ENCODE data around the gene ZNF277.

ZNF277 gene

DNA sequence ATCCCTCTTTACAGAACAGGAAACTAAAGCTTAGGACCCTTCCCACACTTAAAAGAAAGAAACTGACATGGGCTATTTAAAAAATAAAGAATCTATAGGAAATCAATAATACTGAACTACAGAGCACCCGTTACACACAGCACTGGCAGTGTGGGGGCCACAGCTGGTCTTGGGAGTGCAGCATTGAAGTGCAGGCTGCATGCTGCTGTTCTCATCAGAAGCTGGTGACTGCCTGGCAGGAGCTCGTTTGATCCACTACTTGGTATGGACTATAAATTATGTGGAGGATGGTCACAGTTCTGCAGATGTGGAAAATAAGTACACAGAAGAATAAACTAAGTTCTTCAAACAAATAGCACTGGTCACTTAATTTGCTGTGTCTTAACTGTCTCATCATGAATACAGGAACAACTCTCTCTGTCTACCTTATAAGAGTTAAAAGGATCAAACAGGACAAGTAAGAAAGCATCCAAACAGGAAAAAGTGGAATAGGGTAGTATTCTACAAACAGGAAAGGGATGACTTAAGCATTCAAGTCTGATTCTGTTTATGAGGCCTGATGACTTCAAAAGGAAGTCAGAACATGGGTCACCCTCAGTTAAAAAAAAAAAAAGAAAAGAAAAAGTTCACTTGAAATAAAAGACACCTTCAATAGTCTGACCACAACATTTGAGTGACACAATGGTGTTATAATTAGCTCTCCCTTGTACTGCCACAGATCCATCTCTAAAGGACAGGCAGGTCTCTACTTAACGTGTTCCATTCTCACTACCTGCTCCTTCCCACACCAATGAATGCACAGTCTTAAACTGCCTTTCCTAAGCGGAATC is 21.3 kb upstream of the ZNF277 start:
- DNase-seq: no peak

DNA sequence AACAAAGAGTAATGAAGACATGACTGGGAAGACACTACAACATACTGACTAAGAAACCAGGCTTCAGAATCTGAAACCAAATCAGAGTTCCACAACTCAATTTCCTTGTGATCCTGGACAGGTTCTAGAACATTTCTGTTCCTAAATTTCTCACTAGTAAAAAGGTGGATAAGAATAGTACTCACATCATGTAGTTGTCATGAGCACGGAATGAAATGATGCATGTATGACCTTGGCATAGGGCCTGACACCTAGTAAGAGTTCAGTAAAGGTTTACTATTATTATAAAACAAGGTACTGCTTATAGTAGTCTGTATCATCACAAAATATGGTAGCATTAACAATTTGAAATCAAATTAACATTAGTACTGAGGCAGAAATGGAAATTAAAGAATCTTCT is 20.2 kb upstream of the ZNF277 start:
- DNase-seq: no peak

DNA sequence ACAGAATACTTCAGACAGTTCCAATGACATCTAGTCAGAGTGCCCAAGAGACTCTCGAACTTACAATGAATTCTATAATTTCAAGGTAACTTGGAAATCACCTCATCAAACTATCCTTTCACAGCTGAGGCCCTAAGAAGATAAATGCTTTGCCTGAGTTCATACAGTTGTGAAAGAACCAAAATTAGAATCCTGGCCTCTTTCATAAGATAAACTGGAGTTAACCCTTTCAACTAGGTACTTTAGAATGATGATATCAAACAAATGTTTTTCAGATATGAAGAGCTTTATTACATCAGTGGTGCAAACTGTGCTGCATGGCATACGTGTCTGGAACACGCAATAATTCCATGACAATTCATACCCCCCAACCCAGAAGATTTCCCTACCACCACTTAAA is 18.2 kb upstream of the ZNF277 start:
- no peak for DNase-seq

DNA sequence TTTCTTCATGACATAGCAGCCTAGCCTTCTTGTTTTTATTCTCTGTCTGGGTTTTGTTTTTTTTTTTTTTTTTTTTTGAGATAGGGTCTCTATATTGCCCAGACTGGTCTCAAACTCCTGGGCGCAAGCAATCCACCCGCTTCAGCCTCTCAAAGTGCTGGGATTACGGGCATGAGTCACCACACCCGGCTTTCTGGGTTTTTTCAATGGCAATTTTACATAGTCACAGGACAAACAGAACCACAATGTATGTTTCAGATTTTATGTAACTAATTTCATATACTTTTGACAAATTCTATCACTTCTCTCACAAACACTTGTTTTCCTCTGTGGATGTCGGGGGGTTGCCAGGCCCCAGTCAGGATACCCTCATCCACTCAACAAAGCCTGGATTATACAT is 16.8 kb upstream of the ZNF277 start:
- no peak for DNase-seq

DNA sequence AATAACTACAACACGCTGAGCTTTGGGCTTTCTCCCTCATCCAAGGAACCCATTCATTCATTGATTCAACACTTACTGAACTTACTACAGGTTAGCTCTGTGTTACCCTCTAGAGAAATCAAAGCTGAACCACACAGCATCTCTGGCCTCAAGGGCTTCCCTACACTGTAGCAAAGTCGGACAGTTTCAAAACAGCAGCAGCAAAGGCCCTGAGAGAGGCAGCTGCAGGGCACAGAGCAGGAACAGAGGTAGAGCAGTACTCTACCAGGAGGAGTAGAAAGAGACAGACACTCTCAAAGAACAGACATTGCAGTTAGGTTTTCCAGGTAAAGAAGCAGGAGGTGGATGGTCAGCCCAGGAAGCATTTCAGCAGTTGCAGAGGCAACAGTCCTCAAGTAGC is 16.4 kb upstream of the ZNF277 start:
- DNase-seq: no peak

DNA sequence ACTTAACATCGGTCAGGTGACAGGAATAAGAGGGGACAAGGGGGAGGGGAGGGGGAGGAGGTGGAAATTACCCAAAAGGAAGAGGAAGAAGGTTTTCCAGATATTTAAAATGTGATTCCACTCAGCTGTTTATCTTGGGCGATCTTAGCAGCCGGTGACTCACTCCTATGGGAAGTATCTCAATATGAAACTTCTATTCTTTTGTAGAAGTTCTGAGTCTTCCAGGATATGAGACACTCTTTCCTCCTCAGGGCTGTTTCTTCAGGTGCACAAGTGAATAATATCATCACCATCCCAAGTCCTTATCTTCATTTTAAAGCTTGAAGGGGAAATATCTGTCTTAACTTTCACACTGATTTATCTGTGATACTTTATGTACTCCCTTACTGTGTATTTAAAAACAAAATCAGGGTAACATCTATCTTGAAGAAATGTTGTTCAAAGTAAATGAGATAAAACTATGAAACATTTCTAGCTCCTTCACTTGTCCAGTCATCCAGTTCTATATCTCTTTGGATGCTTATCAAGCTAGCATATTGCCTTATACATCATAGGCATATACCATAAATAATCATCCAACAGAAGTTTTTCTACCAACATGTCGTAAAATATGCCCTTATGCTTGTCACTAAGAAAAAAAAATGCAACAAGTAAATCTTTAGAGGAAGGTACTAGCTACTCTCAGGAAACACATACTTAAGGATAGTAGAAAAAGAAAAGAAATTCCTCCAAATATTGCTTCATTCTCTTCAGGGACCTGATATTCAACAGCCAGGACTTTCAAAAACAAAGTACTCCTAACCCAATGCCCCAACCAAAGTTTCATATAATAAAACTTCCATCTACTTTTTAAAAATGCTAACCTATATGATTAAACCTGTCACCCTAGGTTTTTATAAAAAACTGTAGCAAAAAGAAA is 14.0 kb upstream of the ZNF277 start:
- DNase-seq: peak; percentile 59

DNA sequence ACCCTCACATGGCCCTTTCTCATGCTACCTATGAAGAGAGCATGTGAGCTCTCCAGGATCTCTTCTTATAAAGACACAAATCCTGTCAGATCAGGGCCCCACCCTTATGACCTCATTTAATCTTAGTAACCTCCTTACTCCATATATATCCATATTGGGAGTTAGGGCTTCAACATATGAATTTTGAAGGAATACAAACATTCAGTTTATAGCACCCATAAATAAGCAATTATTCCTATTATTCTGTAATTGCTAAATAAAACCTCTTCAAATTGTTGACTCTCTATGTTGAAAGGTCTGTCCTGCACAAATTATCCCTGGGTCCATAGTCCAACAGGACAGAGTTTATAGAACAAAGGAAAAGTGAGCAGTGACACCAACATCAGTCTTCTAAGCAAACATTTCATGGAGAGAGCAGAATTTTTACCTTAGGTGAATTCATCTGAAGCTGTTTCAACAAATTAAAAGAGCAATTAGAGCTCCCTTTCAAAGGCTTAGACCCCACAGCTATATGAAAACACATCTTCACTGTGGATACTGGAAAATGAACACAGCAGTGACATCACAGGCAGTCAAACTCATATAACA is 12.5 kb upstream of the ZNF277 start:
- no peak for DNase-seq

DNA sequence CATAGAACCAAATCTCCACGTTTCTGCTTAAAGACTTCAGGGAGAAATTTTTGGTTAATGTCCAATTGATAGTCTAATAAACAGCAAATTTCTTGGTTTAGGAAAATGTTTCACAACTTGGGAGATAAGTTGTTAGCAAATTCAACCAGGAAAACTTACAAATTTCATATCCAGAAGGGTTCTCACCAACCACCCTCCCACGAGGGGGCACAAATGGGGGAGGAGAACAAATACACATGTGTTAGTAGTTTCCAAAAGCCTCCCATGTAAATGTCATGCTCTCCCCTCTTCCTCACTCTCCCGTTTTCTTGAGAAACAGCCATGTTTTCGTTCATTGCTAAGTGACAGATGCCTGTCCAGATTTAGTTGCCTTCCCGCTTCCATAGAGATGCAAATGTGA is 10.8 kb upstream of the ZNF277 start:
- no peak for DNase-seq

DNA sequence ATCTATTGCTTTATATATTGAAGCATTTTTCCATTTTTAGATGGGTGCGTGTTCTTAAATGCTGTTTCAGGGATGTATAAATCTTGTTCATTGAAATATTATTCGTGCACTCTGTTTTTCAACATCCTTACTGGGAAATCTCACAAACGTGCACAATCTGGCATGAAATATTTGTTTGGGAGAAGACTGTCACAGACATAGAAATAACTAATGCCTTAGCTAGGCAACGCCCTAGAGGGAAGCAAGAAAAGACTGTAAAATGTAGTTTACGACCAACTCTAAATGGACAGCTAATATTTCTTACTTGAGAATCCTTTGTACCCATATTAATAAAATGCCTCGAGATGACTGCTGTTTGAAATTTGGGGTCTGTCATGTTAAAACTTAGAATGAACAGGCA is 9.2 kb upstream of the ZNF277 start:
- no peak for DNase-seq

DNA sequence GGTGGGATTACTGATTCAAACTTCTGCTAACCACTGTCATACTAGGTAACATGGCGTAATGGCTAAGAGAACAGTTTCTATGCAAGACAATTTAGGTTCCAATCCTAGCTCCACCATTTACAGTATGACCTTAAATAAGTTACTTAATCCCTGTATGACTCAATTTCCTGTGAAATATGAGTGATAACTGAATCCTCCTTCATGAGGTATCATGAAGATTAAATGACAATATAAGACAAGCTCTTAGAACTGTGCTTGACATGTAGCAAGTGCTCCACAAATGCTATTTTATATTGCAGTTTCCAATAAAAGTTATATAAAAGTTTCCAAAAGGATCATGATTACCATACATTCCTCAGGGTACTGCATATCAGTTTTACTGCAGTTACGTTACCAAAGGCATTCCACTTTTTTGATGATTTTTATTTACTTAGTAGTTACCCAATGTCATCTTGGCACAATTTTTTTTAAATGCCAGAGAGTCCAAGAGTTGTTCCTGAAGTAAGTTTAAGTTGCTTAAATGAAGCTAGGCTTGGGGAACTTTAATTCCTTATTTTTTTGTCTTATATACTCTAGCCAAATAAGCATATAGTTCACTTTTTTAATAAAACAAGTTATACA is 7.3 kb upstream of the ZNF277 start:
- DNase-seq: peak; percentile 29

DNA sequence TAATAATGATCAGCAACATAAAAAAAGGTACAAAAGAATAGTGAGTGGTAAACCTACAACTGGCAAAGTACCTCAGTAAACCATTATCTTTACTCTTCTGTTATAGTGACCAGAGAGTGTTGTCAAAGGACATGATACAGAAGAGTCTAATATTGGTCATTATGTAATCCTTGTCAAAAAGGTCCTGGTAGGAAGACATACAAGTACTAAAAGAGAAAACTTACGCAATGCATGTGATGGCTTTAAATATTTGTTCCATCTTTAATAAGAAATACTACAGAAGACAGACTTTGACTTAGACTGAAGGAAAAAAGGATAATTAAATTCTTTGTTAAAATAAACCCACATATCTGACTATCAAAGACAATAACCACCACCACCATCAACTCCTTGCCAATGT is 6.8 kb upstream of the ZNF277 start:
- DNase-seq: no peak

DNA sequence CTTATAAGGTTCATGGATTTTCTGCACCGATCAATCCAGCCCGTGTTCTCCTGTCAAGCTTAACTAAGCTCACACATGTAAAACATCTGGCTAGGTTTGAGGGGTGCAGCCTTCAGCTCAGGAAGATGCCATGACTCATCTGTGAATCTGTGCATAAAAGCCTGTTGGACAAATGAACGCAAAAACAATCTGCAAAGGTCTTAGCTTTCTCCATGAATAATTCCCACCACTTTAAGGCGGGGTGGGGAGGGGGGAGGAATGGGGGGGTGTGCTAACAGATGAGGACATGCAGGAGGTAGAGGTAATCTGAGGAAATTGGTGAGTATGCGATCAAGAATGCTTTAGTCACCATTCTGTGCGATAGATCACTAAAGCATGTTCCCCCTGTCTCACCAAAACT is 5.1 kb upstream of the ZNF277 start:
- peak; percentile 43 for DNase-seq

DNA sequence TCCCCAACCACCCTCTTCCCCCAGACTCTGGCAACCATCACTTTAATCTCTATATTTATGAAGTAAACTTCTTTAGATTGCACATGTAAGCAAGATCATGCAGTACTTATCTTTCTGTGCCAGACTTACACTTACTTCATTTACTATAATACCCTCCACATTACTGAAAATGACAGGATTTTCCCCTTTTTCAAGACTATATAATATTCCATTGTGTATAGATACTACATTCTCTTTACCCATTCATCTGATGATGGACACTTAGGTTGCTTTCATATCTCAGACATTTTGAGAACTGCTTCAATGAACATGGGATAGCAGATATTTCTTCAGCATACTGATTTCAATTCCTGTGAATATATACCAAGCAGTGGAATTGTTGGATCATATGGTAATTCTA is 4.7 kb upstream of the ZNF277 start:
- no peak for DNase-seq

DNA sequence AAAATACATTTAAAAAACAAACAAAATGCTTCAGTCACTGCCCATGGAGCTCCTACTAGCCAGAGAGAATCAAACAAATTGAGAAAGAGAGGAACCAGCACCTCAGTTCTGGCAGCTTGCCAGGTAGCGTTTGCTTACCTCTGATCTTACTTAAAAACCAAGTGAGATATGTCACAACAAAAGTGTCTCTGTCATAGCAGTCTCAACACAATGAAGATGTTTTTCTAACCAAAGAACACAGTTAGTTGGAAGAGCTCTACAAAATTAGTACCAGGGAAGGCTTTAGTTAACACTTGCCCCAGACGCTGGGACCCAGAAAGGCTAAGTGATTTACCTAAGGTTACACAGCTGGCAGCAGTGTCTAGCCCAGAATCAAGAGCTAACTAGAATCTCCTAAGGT is 3.7 kb upstream of the ZNF277 start:
- no peak for DNase-seq

DNA sequence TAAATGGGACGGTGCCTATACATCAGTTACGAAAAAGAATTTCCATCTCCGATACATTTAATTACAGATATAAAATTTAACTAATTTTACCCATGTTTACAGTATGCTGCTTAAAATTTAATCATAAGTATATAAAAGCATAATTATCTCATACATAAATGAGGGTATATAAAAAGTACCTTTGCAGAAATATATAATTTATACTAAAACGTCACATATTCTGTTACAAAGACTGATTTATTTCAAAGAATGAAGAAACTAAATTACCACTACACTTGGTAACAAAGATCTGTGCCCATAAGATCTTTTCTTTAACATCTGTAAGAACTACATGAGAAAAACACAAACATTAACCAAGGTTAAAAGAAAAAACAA is 3.1 kb upstream of the ZNF277 start:
- DNase-seq: no peak

DNA sequence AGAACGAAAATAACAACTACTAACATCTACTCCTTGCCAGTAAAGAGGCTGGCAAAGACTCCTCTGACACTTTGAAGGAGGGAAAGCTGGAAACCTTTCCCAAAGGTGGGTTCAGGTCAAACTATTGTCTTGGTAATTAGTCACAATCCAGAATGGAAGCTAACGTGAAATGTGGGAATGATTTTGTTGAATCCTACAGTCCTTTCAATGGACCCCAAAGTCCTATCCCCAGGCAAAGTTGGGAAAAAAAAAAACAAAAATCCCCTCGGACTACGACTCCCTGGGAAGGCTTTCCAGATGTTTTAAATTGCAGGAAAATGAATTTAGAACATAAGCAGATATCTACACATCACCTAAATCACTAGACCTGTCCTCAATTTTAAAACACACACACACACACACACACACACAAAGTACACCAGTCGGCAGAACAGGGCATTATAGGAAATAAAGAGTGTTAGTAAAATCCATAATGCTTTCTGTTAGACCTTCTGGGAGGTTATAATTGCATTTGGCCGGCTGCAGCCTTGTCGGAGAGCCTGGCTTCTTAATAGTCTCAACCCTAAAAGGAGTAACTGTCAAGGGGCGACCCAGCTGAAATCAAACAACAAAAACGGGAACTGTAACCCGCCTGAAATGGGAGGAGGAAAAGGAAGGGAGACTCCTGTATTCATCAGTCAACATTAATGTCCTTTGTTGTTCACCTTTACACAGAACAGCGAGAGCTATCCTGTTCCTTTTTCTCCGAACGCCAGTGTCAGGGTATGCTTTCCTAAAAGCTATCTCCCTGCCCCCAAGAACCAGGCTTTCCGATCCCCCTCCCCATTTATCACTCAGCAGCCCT is 1.8 kb upstream of the ZNF277 start:
- peak; percentile 7 for DNase-seq

DNA sequence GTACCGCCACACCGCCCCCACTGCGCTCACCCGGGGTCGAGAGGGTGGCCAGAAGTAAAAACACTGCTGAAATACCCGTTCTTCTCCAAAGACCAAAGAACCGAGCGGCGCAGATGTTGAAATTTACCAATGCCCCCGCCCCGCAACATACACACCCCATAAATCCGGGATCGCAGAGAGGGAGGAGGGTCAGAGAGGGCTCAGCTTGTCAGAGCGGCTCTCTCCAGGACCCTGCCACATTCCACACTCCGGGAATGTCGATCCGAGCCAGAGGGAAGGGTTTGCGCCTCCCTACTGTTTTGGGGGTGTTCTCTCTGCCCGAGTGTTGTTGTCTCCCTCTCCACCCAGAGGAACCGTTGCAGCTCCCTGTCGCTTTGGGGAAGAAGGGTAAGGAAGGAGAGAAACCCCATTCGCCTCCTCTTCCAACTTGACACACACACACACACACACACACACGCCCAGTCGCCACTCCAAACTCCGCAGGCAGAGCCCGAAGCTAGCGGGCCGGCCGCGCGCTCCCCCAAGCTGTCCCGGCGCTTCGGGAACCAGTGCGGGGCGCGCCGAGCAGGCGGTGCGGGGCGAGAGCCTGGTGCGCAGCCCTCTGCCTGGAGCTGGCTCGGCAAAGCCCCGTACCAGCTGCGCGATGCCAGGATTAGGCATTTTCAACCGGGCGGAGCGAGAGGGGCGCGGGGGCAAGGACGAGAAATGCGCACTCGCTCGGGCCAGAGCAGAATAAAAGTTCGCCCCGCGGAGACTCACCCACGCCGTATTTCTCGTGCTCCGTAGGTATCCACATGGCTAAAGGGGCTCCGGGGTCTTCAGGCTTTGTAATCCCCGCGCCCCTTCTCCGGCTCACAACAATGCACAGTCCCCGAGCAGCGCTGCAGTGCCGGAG is 905 bp upstream of the ZNF277 start:
- peak; percentile 63 for DNase-seq

DNA sequence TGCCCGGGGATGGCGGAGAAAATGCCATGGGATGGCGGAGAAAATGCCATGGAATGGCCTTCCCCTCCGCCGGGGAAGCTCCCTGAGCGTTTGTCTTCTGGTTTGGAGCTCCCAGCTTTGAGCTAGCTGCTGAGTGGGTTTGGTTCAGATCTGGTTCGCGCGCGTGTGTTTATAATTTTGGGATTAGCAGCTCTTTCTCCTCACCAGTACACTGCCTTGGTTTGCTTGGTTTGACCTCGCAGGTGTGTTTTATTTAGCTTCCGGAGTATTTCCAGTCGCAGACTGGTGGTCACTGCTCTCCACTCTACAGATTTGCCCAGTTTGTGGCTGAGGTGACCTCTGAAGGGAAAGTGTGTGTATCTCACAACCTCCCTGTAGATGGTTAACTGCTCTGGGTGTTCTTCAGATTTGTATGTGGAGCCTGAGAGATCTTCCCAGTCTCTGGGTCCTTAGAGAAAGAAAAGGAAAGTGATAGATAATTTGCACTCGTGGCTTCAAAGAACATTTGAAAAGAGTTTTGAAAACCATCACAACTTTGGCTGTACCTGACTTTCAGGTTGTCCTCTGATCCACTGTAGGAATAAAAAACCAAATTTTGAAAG is 597 bp downstream of the ZNF277 start:
- peak; percentile 6 for DNase-seq

DNA sequence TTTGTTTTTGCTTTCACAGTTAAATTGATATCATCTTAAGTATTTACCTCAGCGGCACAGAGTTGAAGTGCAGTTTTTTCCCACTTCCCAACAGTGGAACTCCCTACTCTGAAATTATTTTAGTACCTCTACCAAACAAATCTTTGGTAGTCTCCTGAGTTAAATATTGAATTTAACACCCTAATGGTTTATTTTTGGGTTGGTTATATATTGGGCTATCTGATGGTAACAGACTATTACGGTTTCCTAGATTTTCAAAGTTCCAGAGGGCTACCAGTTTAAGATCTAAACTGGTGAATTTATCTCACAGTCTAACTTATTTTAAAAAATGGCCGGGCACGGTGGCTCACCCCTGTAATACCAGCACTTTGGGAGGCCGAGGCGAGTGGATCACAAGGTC is 1.3 kb downstream of the ZNF277 start:
- no peak for DNase-seq

DNA sequence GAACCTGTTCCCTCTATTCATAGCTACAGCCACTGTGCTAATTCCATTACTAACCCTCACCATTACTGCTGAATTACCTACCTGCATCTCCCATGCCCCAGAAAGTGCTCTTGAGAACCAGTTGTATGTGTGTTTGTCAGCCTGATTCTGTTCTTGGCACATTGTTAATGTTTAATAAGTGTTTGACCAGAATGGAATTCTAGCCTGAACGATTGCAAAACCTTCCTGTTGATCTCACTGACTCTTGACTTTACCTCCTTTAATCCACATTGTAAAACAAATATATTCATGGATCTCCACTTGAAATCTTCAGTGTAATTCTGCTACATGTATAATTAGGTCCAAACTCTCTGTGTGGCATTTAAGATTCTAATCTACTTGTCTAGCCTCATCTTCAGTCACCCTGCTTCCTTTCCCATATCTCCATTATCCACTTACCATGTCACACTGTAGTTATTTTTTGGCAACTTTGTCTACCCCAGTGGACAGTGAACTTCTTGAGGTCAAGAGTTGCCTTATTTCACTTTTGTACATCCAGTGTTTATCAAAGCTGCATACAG is 4.9 kb downstream of the ZNF277 start:
- DNase-seq: no peak

Data from fibroblast of skin of back (primary cell).